Spleen (tissue), 7 donors: Measurements from ENCODE around the gene ADGRV1.

ENCODE experiments used
- POLR2AphosphoS5 ChIP-seq, 3 donors: sonication (generic); formaldehyde crosslinking; IDR thresholded peaks; one replicate each; pipeline ENCODE4 v1.5.1; 2017; ENCODE audit warnings: antibody characterized with exemption in 3 of 3
- TF ChIP-seq, protein P1 (sequence below), 11 experiments: fragments of 200-600 bp in 7 of 11; fragments of 450-650 bp in 4 of 11; sonication (generic) in 4 of 11; IDR thresholded peaks in 8 of 11; conservative IDR thresholded peaks in 3 of 11; 1 replicate in 7 of 11; 2 replicates in 4 of 11; pipeline versions ENCODE4 v1.4.0 to v1.8.0; 2016 to 2021; ENCODE audit warnings: antibody characterized with exemption in 11 of 11, inconsistent platforms in 4 of 11, mild to moderate bottlenecking in 1 of 11
- donor health status: DM: no; HTN: no; CAD: no; lungs with moderate emphysema.
- donor health status: DM: no; HTN: no; CAD: no.
- donor health status: DM: no; HTN: no; CAD: no.

DNA sequence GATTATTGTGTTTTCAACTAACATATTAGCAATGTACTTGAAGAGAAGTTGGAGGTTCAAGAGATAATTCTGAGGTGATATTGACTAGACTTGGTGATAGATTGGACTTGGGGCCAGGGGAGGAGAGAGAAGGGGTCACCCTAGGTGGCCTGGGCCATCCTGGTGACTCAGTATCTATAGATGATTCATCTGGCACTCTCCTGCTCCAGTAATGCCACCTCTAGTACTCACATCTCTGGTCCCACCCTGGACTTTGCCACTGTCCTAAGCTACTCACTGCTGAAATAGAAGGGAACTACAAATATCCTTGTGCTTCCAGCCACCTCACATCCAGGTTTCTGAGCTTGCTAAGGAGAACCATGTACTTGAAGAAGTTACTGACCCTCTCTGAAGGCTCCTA, 574.6 kb downstream of the ADGRV1 start:
- no peak for TF ChIP-seq POLR2AphosphoS5 (IDR thresholded peaks at IDR 0.05)
- TF ChIP-seq, protein P1, sequence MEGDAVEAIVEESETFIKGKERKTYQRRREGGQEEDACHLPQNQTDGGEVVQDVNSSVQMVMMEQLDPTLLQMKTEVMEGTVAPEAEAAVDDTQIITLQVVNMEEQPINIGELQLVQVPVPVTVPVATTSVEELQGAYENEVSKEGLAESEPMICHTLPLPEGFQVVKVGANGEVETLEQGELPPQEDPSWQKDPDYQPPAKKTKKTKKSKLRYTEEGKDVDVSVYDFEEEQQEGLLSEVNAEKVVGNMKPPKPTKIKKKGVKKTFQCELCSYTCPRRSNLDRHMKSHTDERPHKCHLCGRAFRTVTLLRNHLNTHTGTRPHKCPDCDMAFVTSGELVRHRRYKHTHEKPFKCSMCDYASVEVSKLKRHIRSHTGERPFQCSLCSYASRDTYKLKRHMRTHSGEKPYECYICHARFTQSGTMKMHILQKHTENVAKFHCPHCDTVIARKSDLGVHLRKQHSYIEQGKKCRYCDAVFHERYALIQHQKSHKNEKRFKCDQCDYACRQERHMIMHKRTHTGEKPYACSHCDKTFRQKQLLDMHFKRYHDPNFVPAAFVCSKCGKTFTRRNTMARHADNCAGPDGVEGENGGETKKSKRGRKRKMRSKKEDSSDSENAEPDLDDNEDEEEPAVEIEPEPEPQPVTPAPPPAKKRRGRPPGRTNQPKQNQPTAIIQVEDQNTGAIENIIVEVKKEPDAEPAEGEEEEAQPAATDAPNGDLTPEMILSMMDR (IDR thresholded peaks at IDR 0.05 in 8 of 11, conservative IDR thresholded peaks at IDR 0.05 in 3 of 11), result no peak
